Measurements from ENCODE around the gene PPARD.
A peak's percentile ranks its signal among the peaks of the same experiment; 100 is the strongest.

DNA sequence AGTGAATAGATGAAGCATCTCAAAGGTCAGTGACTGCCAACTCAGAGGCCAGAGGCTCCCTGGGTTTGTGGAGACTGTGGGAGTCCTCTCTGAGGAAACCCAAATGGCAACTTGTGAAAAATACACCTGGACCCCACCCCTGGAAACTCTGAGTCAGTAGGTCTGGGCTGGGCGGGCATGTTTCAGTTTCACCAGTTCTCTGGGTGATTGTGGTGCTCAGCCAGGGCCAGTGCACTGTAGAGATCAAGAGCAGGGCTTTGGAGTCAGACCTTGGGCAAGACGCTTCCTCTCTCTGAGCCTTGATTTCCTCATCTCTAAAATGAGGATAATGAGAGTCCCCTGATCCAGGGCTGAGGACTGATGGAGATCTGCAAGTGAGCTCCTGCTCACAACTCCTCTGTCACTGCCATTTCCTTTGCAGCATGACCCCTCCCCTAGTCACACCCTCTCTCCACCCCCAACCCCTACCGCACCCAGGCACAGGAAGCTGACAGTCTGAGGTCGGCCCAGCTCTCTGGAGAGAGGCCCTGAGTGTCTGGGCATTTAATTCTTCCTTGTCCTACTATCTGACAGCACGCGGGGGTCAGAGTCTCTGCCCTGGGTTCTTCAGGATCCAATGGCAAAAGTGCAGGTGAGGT is 39.6 kb upstream of the PPARD start:
- TF ChIP-seq MYC (IDR thresholded peaks at IDR 0.05; ENCODE audit: low read depth, low read length) (no peak), POLR2A (IDR thresholded peaks at IDR 0.05; ENCODE audit: extremely low read depth, insufficient read length) (no peak), MAX (IDR thresholded peaks at IDR 0.05; ENCODE audit: low read depth, low read length) (peak; percentile 37; the same call in 1 of the 2 replicates)
- TF ChIP-seq, protein P1, sequence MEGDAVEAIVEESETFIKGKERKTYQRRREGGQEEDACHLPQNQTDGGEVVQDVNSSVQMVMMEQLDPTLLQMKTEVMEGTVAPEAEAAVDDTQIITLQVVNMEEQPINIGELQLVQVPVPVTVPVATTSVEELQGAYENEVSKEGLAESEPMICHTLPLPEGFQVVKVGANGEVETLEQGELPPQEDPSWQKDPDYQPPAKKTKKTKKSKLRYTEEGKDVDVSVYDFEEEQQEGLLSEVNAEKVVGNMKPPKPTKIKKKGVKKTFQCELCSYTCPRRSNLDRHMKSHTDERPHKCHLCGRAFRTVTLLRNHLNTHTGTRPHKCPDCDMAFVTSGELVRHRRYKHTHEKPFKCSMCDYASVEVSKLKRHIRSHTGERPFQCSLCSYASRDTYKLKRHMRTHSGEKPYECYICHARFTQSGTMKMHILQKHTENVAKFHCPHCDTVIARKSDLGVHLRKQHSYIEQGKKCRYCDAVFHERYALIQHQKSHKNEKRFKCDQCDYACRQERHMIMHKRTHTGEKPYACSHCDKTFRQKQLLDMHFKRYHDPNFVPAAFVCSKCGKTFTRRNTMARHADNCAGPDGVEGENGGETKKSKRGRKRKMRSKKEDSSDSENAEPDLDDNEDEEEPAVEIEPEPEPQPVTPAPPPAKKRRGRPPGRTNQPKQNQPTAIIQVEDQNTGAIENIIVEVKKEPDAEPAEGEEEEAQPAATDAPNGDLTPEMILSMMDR (IDR thresholded peaks at IDR 0.05; ENCODE audit: low read depth, low read length), result no peak
